Endodermal cell (in vitro differentiated cells): ENCODE data around the gene COPE. TPM values are rescaled to one million over a fixed set of nuclear protein-coding genes. Genes with fewer than 3 reads are reported as not detected.

Experiments
- DNase-seq: peaks from one replicate; pipeline ENCODE4 v3.0.0-alpha.2; 2017
- H3K27ac ChIP-seq: 2 replicates; pipeline ENCODE4 v1.5.1; 2013; ENCODE audit warnings: mild to moderate bottlenecking, low read depth, low read length, moderate library complexity
- H3K27me3 ChIP-seq: 2 replicates; pipeline ENCODE4 v1.6.1; 2013; ENCODE audit warnings: mild to moderate bottlenecking, low read length, moderate library complexity; ENCODE audit not compliant: insufficient read depth, control insufficient read depth, poor library complexity, severe bottlenecking
- H3K36me3 ChIP-seq: 2 replicates; pipeline ENCODE4 v1.7.0; 2013; ENCODE audit warnings: mild to moderate bottlenecking, low read length, moderate library complexity; ENCODE audit not compliant: control insufficient read depth, insufficient read depth
- H3K4me1 ChIP-seq: one replicate; pipeline ENCODE4 v1.7.0; 2013; ENCODE audit warnings: low read length; ENCODE audit not compliant: control insufficient read depth, insufficient read depth
- H3K4me3 ChIP-seq: 2 replicates; pipeline ENCODE4 v1.5.1; 2013; ENCODE audit warnings: mild to moderate bottlenecking, low read length, moderate library complexity
- H3K9ac ChIP-seq: 2 replicates; pipeline ENCODE4 v1.6.1; 2013; ENCODE audit warnings: mild to moderate bottlenecking, low read length, moderate library complexity; ENCODE audit not compliant: poor library complexity, severe bottlenecking; ENCODE audit errors: extremely low read depth
- H3K9me3 ChIP-seq: 2 replicates; pipeline ENCODE4 v1.6.1; 2013; ENCODE audit warnings: mild to moderate bottlenecking, low read length, moderate library complexity; ENCODE audit not compliant: control insufficient read depth
- H3K27ac Mint-ChIP-seq: 2 replicates; pipeline ENCODE4 v1.8.0; 2020; ENCODE audit warnings: mixed read lengths
- H3K27me3 Mint-ChIP-seq: 2 replicates; pipeline ENCODE4 v1.8.0; 2021; ENCODE audit warnings: mild to moderate bottlenecking, mixed read lengths; ENCODE audit not compliant: insufficient read depth
- H3K36me3 Mint-ChIP-seq: 2 replicates; pipeline ENCODE4 v1.8.0; 2020; ENCODE audit warnings: low read depth, mixed read lengths
- H3K4me1 Mint-ChIP-seq: 2 replicates; pipeline ENCODE4 v1.8.0; 2020; ENCODE audit warnings: mixed read lengths
- H3K4me3 Mint-ChIP-seq: 2 replicates; pipeline ENCODE4 v1.8.0; 2020; ENCODE audit warnings: mild to moderate bottlenecking, moderate library complexity, mixed read lengths
- H3K9me3 Mint-ChIP-seq: 2 replicates; pipeline ENCODE4 v1.8.0; 2020; ENCODE audit warnings: mild to moderate bottlenecking, mixed read lengths
- WGBS, 2 experiments: methylation state at CpG; one replicate each; pipeline versions ENCODE4 v1.1.5 to v1.1.7; 2013; ENCODE audit warnings: missing lambda C conversion rate in 2 of 2, mixed read lengths in 1 of 2; ENCODE audit not compliant: insufficient coverage in 1 of 2, insufficient read length in 1 of 2; 5-methylcytosine and 5-hydroxymethylcytosine counted together
- total RNA-seq, 2 donors: library from RNA; stranded (reverse); fragmentation: NEBNext Ultra II Directional in 1 of 2; extraction: Animal tissue kit (Norgen Biotek cat#: 25700) in 1 of 2; gene quantifications; 2 replicates in 1 of 2; 3 replicates in 1 of 2; pipeline ENCODE4 v1.2.1, GENCODE V29; 2021
- TF ChIP-seq, protein P1 (sequence below): fragments of 200-600 bp; sonication (generic); conservative IDR thresholded peaks from 2 replicates; pipeline ENCODE4 v1.5.0; 2021; ENCODE audit warnings: antibody characterized with exemption, mild to moderate bottlenecking

COPE gene
- total RNA-seq, 2 donors from 2014 or later = 226 to 241 TPM

DNA sequence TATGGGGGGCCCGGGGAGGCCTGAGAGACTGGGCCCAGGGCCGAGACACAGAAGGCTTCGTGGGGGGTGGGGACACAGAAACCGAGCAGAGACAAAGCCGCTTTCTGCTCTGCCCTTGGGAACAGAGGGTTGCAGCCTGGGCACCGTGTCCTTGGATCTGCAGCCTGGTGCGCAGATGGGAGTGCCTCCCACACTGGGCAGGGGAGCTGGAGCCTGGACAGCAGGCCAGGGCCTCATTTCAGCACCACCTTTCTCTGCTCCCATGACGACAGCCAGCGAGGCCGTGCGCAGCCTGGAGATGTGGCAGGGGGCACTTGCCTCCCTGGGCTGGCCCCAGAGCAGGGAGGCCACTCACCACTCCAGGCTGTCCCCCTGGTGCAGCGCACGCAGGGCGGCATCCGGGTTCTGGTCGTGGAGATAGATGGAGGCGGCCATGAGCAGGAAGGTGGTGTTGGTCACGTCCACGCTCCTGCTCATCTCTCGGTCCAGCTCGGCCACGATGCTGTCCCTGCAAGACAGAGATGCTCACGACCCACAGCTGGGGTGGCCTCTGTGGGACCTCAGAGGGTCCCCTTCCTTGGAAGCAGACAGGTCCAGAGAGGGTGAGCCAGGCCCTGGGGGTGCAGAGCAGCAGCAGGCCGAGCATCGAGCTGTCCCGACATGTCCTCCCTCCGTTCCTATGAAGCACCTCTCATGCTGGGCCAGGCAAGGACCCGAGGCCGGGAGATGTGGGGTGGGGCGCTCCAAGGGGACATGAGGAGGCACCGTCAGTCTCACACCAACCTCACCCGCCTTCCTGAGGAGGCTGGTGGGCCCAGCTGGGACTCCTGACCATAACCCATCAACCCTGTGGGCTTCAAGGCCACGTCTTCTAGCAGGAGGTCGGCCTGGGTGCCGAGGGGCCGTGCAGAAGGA is 12.3 kb downstream of the COPE start:
- no peaks in the 10 kb centered on the region for H3K9me3 Mint-ChIP-seq
- Histone ChIP-seq H3K27ac (no peak overlapping the region), H3K4me1 (no peaks in the 10 kb centered on the region), H3K9ac (no peak overlapping the region), H3K9me3 (no peaks in the 10 kb centered on the region), H3K36me3 (peaks cover 38% of the 10 kb centered on the region), H3K27me3 (no peaks in the 10 kb centered on the region), H3K4me3 (no peak overlapping the region)
- TF ChIP-seq, protein P1, sequence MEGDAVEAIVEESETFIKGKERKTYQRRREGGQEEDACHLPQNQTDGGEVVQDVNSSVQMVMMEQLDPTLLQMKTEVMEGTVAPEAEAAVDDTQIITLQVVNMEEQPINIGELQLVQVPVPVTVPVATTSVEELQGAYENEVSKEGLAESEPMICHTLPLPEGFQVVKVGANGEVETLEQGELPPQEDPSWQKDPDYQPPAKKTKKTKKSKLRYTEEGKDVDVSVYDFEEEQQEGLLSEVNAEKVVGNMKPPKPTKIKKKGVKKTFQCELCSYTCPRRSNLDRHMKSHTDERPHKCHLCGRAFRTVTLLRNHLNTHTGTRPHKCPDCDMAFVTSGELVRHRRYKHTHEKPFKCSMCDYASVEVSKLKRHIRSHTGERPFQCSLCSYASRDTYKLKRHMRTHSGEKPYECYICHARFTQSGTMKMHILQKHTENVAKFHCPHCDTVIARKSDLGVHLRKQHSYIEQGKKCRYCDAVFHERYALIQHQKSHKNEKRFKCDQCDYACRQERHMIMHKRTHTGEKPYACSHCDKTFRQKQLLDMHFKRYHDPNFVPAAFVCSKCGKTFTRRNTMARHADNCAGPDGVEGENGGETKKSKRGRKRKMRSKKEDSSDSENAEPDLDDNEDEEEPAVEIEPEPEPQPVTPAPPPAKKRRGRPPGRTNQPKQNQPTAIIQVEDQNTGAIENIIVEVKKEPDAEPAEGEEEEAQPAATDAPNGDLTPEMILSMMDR = no peak
- no peak overlapping the region for H3K27ac Mint-ChIP-seq
- H3K36me3 Mint-ChIP-seq = peaks cover 24% of the 10 kb centered on the region
- WGBS, 2 experiments = 95 to 96% methylated on average over 24 to 36 of the region's 36 CpGs
- H3K4me3 Mint-ChIP-seq = no peak overlapping the region
- H3K27me3 Mint-ChIP-seq = no peaks in the 10 kb centered on the region
- H3K4me1 Mint-ChIP-seq = no peaks in the 10 kb centered on the region
- DNase-seq = no peak

DNA sequence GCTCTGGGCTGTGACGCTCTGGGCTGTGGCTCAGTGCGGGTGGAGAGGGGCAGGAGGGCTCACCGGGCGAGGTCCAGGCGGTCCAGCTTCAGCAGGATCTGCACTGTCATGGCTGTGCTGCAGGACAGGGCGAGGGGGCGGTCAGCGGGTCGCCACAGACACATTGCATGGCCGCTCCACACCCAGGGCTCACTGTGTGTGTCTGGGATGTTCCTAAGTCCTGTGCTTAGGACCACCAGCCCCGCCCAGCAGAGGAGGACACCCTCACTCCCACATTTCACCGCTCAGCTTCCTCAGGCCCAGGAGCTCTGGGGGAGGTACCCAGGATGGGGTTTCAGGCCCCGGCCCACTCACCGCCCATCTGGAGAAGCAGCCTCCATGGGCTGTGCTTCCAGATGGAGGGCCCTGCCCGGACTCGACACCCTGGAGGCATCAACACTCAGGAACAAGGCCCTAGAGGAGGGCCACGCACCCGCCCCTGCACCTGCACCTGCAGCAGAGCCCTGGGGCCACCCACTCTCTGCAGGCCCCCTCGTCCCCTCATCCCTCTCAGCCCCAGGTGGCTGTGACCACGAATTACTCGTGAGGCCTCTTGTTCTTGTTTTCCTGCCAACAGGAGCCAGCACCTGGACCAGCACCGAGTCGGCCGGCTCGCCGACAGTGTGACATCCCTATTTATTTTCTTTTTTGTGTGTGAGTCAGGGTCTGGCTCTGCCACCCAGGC is 13.5 kb downstream of the COPE start:
- Histone ChIP-seq H3K36me3 (peaks cover 32% of the 10 kb centered on the region), H3K4me1 (no peaks in the 10 kb centered on the region), H3K9ac (no peak overlapping the region), H3K4me3 (no peak overlapping the region), H3K27me3 (no peaks in the 10 kb centered on the region), H3K9me3 (no peaks in the 10 kb centered on the region), H3K27ac (no peak overlapping the region)
- WGBS, 2 experiments = 93 to 97% methylated on average over 14 to 26 of the region's 26 CpGs
- H3K4me1 Mint-ChIP-seq = no peaks in the 10 kb centered on the region
- H3K36me3 Mint-ChIP-seq = peaks cover 30% of the 10 kb centered on the region
- H3K4me3 Mint-ChIP-seq = no peak overlapping the region
- H3K9me3 Mint-ChIP-seq = no peaks in the 10 kb centered on the region
- no peak overlapping the region for H3K27ac Mint-ChIP-seq
- H3K27me3 Mint-ChIP-seq = no peaks in the 10 kb centered on the region
- TF ChIP-seq, protein P1 = no peak
- no peak for DNase-seq

DNA sequence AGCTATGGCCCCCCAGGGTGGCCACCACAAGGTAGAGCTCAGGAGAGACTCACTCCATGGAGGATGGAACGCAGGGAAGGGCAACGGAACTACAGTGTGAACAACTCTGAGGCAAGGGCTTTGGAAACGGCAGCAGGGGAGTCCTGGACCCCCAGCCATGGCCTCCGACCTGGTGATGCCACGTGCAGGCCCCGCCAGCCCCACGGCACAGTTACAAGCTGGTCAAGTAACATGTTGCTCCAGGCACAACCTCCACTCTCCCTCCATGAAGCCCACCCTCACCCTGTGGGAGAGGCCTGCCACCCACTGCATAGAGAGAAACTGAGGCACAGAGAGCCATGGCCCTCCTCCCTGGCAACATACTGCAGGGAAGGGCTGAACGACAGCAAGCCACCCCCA is 14.1 kb downstream of the COPE start:
- peaks cover 26% of the 10 kb centered on the region for H3K36me3 ChIP-seq
- Mint-ChIP-seq H3K27ac (no peak overlapping the region), H3K4me1 (no peaks in the 10 kb centered on the region), H3K27me3 (no peaks in the 10 kb centered on the region), H3K4me3 (no peak overlapping the region), H3K36me3 (peaks cover 31% of the 10 kb centered on the region), H3K9me3 (no peaks in the 10 kb centered on the region)
- H3K27me3 ChIP-seq = no peaks in the 10 kb centered on the region
- H3K9me3 ChIP-seq = no peaks in the 10 kb centered on the region
- TF ChIP-seq, protein P1 = no peak
- no peak overlapping the region for H3K27ac ChIP-seq
- H3K4me1 ChIP-seq = no peaks in the 10 kb centered on the region
- no peak overlapping the region for H3K9ac ChIP-seq
- 91 to 94% methylated on average over 4 to 8 of the region's 8 CpGs for WGBS, 2 experiments
- H3K4me3 ChIP-seq = no peak overlapping the region
- DNase-seq = no peak
